ENCODE results near the gene ADCY9.
"Not testable (repeated sequence)": the region's sequence is repeated elsewhere in the genome, so short reads cannot be mapped to it uniquely, and the experiment has no call there.

The ADCY9 gene

GRCh38 chr16:3966681-3967080, 149.6 kb downstream of the ADCY9 start:
- DNase-seq, result no peak

GRCh38 chr16:3965781-3966582, 150.3 kb downstream of the ADCY9 start:
- no peak for DNase-seq

GRCh38 chr16:3965306-3965705, 150.9 kb downstream of the ADCY9 start:
- DNase-seq, result no peak

- DNase-seq, result no peak
Measured at GRCh38 chr16:3964686-3965290, 151.5 kb downstream of the ADCY9 start.

GRCh38 chr16:3963886-3964685, 152.2 kb downstream of the ADCY9 start:
- DNase-seq, result no peak

- no peak for DNase-seq
Measured at GRCh38 chr16:3963203-3963602, 153.0 kb downstream of the ADCY9 start.

- no peak for DNase-seq
Measured at GRCh38 chr16:3961449-3961849, 154.8 kb downstream of the ADCY9 start.

- not testable (repeated sequence) for DNase-seq
Measured at GRCh38 chr16:3959926-3960590, 156.2 kb downstream of the ADCY9 start.

- no peak for DNase-seq
Measured at GRCh38 chr16:3959148-3959547, 157.1 kb downstream of the ADCY9 start.

- DNase-seq, result no peak
Measured at GRCh38 chr16:3957344-3957980, 158.8 kb downstream of the ADCY9 start.

GRCh38 chr16:3954411-3954921, 161.8 kb downstream of the ADCY9 start:
- DNase-seq, result no peak

GRCh38 chr16:3953728-3954410, 162.4 kb downstream of the ADCY9 start:
- DNase-seq, result no peak

- DNase-seq, result no peak
Measured at GRCh38 chr16:3952737-3953131, 163.5 kb downstream of the ADCY9 start.

GRCh38 chr16:3951861-3952736, 164.1 kb downstream of the ADCY9 start:
- DNase-seq, result no peak

- not testable (repeated sequence) for DNase-seq
Measured at GRCh38 chr16:3951380-3951779, 164.9 kb downstream of the ADCY9 start.

GRCh38 chr16:3950343-3951193, 165.7 kb downstream of the ADCY9 start:
- no peak for DNase-seq

GRCh38 chr16:3949946-3950342, 166.3 kb downstream of the ADCY9 start:
- DNase-seq, result no peak

- no peak for DNase-seq
Measured at GRCh38 chr16:3949287-3949686, 167.0 kb downstream of the ADCY9 start.

GRCh38 chr16:3948378-3948995, 167.8 kb downstream of the ADCY9 start:
- DNase-seq, result no peak
